ENCODE results near the gene ZNF775. TPM values are rescaled to one million over a fixed set of nuclear protein-coding genes. Genes with fewer than 3 reads are reported as not detected.

ZNF775 gene
- polyA plus RNA-seq, 4 donors, result 1.1 to 6.5 (median 2.5) TPM

- 2 to 5% (median 4%) methylated on average over 34 to 35 of the region's 35 CpGs for WGBS, 3 donors
- H3K9me3 ChIP-seq (ENCODE audit: control insufficient read depth in 2 of 2, insufficient read depth in 1 of 2, low read depth in 1 of 2, low read length in 1 of 2), result no peaks in the 10 kb centered on the region
- H3K36me3 ChIP-seq (ENCODE audit: control insufficient read depth in 3 of 3, insufficient read depth in 2 of 3, low read depth in 1 of 3, low read length in 3 of 3), result peaks cover 0 to 34% (median 0%) of the 10 kb centered on the region in 3 donors
- no peaks in the 10 kb centered on the region for H3K27me3 ChIP-seq (ENCODE audit: control insufficient read depth in 3 of 3, insufficient read depth in 3 of 3, low read length in 3 of 3)
- peak overlapping the region; percentile 58 to 73 (median 66) for H3K4me3 ChIP-seq (ENCODE audit: low read depth in 1 of 3, low read length in 3 of 3)
- FAIRE-seq (no peak), DNase-seq (peak in 1 of 2 donors; percentile 30)
- H3K27ac ChIP-seq (ENCODE audit: low read depth in 1 of 3, low read length in 2 of 3), result peak overlapping the region; percentile 84 to 92 (median 86)
- peaks cover 4 to 53% (median 11%) of the 10 kb centered on the region in 3 donors for H3K4me1 ChIP-seq (ENCODE audit: control insufficient read depth in 3 of 3, insufficient read depth in 2 of 3, low read depth in 1 of 3, low read length in 2 of 3)
These were observed 26.6 kb downstream of the ZNF775 start for GRCh38 chr7:150405584-150406311.

- Histone ChIP-seq H3K27ac (ENCODE audit: low read depth in 1 of 3, low read length in 2 of 3) (peak overlapping the region; percentile 84 to 92 (median 86)), H3K36me3 (ENCODE audit: control insufficient read depth in 3 of 3, insufficient read depth in 2 of 3, low read depth in 1 of 3, low read length in 3 of 3) (peaks cover 0 to 36% (median 0%) of the 10 kb centered on the region in 3 donors), H3K9me3 (ENCODE audit: control insufficient read depth in 2 of 2, insufficient read depth in 1 of 2, low read depth in 1 of 2, low read length in 1 of 2) (no peaks in the 10 kb centered on the region), H3K4me1 (ENCODE audit: control insufficient read depth in 3 of 3, insufficient read depth in 2 of 3, low read depth in 1 of 3, low read length in 2 of 3) (peaks cover 4 to 48% (median 11%) of the 10 kb centered on the region in 3 donors), H3K4me3 (ENCODE audit: low read depth in 1 of 3, low read length in 3 of 3) (peak overlapping the region; percentile 58 to 73 (median 66)), H3K27me3 (ENCODE audit: control insufficient read depth in 3 of 3, insufficient read depth in 3 of 3, low read length in 3 of 3) (no peaks in the 10 kb centered on the region)
- FAIRE-seq (no peak), DNase-seq (no peak)
- 0 to 17% (median 3%) methylated on average over 2 of the region's 2 CpGs for WGBS, 3 donors
These were observed 27.1 kb downstream of the ZNF775 start for GRCh38 chr7:150406312-150406566.

- H3K27ac ChIP-seq (ENCODE audit: low read depth in 1 of 3, low read length in 2 of 3), result peak overlapping the region; percentile 84 to 92 (median 86)
- 7 to 26% (median 16%) methylated on average over 10 of the region's 10 CpGs for WGBS, 3 donors
- no peak for FAIRE-seq
These were observed 27.7 kb downstream of the ZNF775 start for GRCh38 chr7:150406567-150407421.

GRCh38 chr7:150407588-150408392 is 28.7 kb downstream of the ZNF775 start:
- H3K4me3 ChIP-seq (ENCODE audit: low read depth in 1 of 3, low read length in 3 of 3), result no peak overlapping the region
- DNase-seq (no peak), FAIRE-seq (no peak)
- H3K27ac ChIP-seq (ENCODE audit: low read depth in 1 of 3, low read length in 2 of 3), result peak overlapping the region in 2 of 3 donors; percentile 40 to 86
- H3K36me3 ChIP-seq (ENCODE audit: control insufficient read depth in 3 of 3, insufficient read depth in 2 of 3, low read depth in 1 of 3, low read length in 3 of 3), result peaks cover 0 to 42% (median 0%) of the 10 kb centered on the region in 3 donors
- WGBS, 3 donors, result 93 to 94% (median 94%) methylated on average over 86 to 91 of the region's 91 CpGs
- H3K4me1 ChIP-seq (ENCODE audit: control insufficient read depth in 3 of 3, insufficient read depth in 2 of 3, low read depth in 1 of 3, low read length in 2 of 3), result peaks cover 4 to 38% (median 11%) of the 10 kb centered on the region in 3 donors
- no peaks in the 10 kb centered on the region for H3K27me3 ChIP-seq (ENCODE audit: control insufficient read depth in 3 of 3, insufficient read depth in 3 of 3, low read length in 3 of 3)
- no peaks in the 10 kb centered on the region for H3K9me3 ChIP-seq (ENCODE audit: control insufficient read depth in 2 of 2, insufficient read depth in 1 of 2, low read depth in 1 of 2, low read length in 1 of 2)

More at GRCh38 chr7:150406567-150407421, 27.7 kb downstream of the ZNF775 start:
- Histone ChIP-seq H3K4me1 (ENCODE audit: control insufficient read depth in 3 of 3, insufficient read depth in 2 of 3, low read depth in 1 of 3, low read length in 2 of 3) (peaks cover 4 to 48% (median 11%) of the 10 kb centered on the region in 3 donors), H3K36me3 (ENCODE audit: control insufficient read depth in 3 of 3, insufficient read depth in 2 of 3, low read depth in 1 of 3, low read length in 3 of 3) (peaks cover 0 to 42% (median 0%) of the 10 kb centered on the region in 3 donors), H3K4me3 (ENCODE audit: low read depth in 1 of 3, low read length in 3 of 3) (peak overlapping the region in 2 of 3 donors; percentile 66 to 73), H3K27me3 (ENCODE audit: control insufficient read depth in 3 of 3, insufficient read depth in 3 of 3, low read length in 3 of 3) (no peaks in the 10 kb centered on the region), H3K9me3 (ENCODE audit: control insufficient read depth in 2 of 2, insufficient read depth in 1 of 2, low read depth in 1 of 2, low read length in 1 of 2) (no peaks in the 10 kb centered on the region)
- peak; percentile 76 to 84 for DNase-seq

GRCh38 chr7:150408393-150409299 is 29.5 kb downstream of the ZNF775 start:
- H3K9me3 ChIP-seq (ENCODE audit: control insufficient read depth in 2 of 2, insufficient read depth in 1 of 2, low read depth in 1 of 2, low read length in 1 of 2), result no peaks in the 10 kb centered on the region
- 82 to 85% (median 83%) methylated on average over 16 to 22 of the region's 22 CpGs for WGBS, 3 donors
- peaks cover 0 to 50% (median 0%) of the 10 kb centered on the region in 3 donors for H3K36me3 ChIP-seq (ENCODE audit: control insufficient read depth in 3 of 3, insufficient read depth in 2 of 3, low read depth in 1 of 3, low read length in 3 of 3)
- peak overlapping the region in 1 of 3 donors; percentile 24 for H3K27ac ChIP-seq (ENCODE audit: low read depth in 1 of 3, low read length in 2 of 3)
- DNase-seq, result no peak
- H3K4me1 ChIP-seq (ENCODE audit: control insufficient read depth in 3 of 3, insufficient read depth in 2 of 3, low read depth in 1 of 3, low read length in 2 of 3), result peaks cover 2 to 29% (median 9%) of the 10 kb centered on the region in 3 donors
- H3K4me3 ChIP-seq (ENCODE audit: low read depth in 1 of 3, low read length in 3 of 3), result no peak overlapping the region
- no peak for FAIRE-seq
- H3K27me3 ChIP-seq (ENCODE audit: control insufficient read depth in 3 of 3, insufficient read depth in 3 of 3, low read length in 3 of 3), result no peaks in the 10 kb centered on the region

GRCh38 chr7:150409300-150410030 is 30.3 kb downstream of the ZNF775 start:
- 77 to 82% (median 80%) methylated on average over 9 to 10 of the region's 10 CpGs for WGBS, 3 donors
- no peak for DNase-seq

GRCh38 chr7:150410131-150410530 is 31.0 kb downstream of the ZNF775 start:
- FAIRE-seq, result no peak
- Histone ChIP-seq H3K36me3 (ENCODE audit: control insufficient read depth in 3 of 3, insufficient read depth in 2 of 3, low read depth in 1 of 3, low read length in 3 of 3) (peaks cover 0 to 50% (median 0%) of the 10 kb centered on the region in 3 donors), H3K4me3 (ENCODE audit: low read depth in 1 of 3, low read length in 3 of 3) (no peak overlapping the region), H3K27ac (ENCODE audit: low read depth in 1 of 3, low read length in 2 of 3) (no peak overlapping the region), H3K9me3 (ENCODE audit: control insufficient read depth in 2 of 2, insufficient read depth in 1 of 2, low read depth in 1 of 2, low read length in 1 of 2) (no peaks in the 10 kb centered on the region), H3K27me3 (ENCODE audit: control insufficient read depth in 3 of 3, insufficient read depth in 3 of 3, low read length in 3 of 3) (no peaks in the 10 kb centered on the region), H3K4me1 (ENCODE audit: control insufficient read depth in 3 of 3, insufficient read depth in 2 of 3, low read depth in 1 of 3, low read length in 2 of 3) (peaks cover 0 to 17% (median 3%) of the 10 kb centered on the region in 3 donors)
- 89 to 94% (median 92%) methylated on average over 7 of the region's 7 CpGs for WGBS, 3 donors
- DNase-seq, result no peak

More at GRCh38 chr7:150409300-150410030, 30.3 kb downstream of the ZNF775 start:
- no peak for FAIRE-seq
- no peaks in the 10 kb centered on the region for H3K27me3 ChIP-seq (ENCODE audit: control insufficient read depth in 3 of 3, insufficient read depth in 3 of 3, low read length in 3 of 3)
- H3K4me1 ChIP-seq (ENCODE audit: control insufficient read depth in 3 of 3, insufficient read depth in 2 of 3, low read depth in 1 of 3, low read length in 2 of 3), result peaks cover 0 to 21% (median 3%) of the 10 kb centered on the region in 3 donors
- no peak overlapping the region for H3K27ac ChIP-seq (ENCODE audit: low read depth in 1 of 3, low read length in 2 of 3)
- H3K9me3 ChIP-seq (ENCODE audit: control insufficient read depth in 2 of 2, insufficient read depth in 1 of 2, low read depth in 1 of 2, low read length in 1 of 2), result no peaks in the 10 kb centered on the region
- H3K4me3 ChIP-seq (ENCODE audit: low read depth in 1 of 3, low read length in 3 of 3), result no peak overlapping the region
- peaks cover 0 to 50% (median 0%) of the 10 kb centered on the region in 3 donors for H3K36me3 ChIP-seq (ENCODE audit: control insufficient read depth in 3 of 3, insufficient read depth in 2 of 3, low read depth in 1 of 3, low read length in 3 of 3)
